GM18858 (cell line): ENCODE data around the gene UGGT2.

Source experiments
- ATAC-seq: cut with Tn5 transposase; IDR thresholded peaks from one replicate; pipeline ENCODE4 v1.9.1; 2021; ENCODE audit not compliant: unreplicated experiment

The UGGT2 gene

DNA sequence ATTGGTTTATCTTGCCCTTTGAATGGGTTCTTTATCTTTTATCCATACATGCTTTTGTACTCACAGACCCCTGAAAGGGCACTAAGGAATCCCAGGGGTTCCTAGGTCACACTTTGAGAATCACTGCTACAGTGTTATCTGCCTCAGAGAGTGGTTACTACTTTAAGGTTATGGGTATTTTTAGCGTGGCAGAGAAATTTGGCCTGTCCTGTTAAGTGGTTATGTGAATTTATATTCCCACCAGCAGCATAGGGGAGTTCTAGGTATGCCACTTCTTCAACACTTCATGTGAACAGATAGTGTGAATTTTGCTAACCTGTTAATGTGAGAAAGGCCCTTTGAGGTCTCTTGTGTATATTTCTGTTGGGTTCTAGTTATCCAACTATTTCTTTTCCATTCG, 300.5 kb downstream of the UGGT2 start:
- ATAC-seq: no peak
